ENCODE data around the gene TCF7L2. TPM values are rescaled to one million over a fixed set of nuclear protein-coding genes. Genes with fewer than 3 reads are reported as not detected.

The TCF7L2 gene
- total RNA-seq, 1 experiment from 2014 or later = 14.8 TPM

- ChIA-PET CTCF (no interaction called here), POLR2A (ENCODE audit: unreplicated experiment) (no interaction called here)
- no peak overlapping the region for H2AFZ ChIP-seq
- H4K20me1 ChIP-seq (ENCODE audit: insufficient read depth) = no peaks in the 10 kb centered on the region
- H3K4me1 ChIP-seq (replicated peaks; ENCODE audit: insufficient read depth) = peaks cover 29% of the 10 kb centered on the region
- H3K9me3 ChIP-seq (ENCODE audit: insufficient read depth, low read depth) = no peaks in the 10 kb centered on the region
- H3K27me3 ChIP-seq (ENCODE audit: insufficient read depth, low read depth) = no peaks in the 10 kb centered on the region
- H3K36me3 ChIP-seq (ENCODE audit: low read depth) = no peaks in the 10 kb centered on the region
- BruUV-seq (replicated peaks) = no TSS peak
- H3K79me2 ChIP-seq (ENCODE audit: low read depth) = no peaks in the 10 kb centered on the region
- intact Hi-C loops (cut with micrococcal nuclease; ENCODE audit: unreplicated experiment) = loop anchor here (10.0 kb wide), 1 partner anchor 98 kb away; no protein-coding TSS in a partner anchor
- peaks cover 16% of the 10 kb centered on the region; the same call in 1 of the 2 replicates for H3F3A ChIP-seq (ENCODE audit: insufficient read depth, low read depth)
- DNase-seq = no peak
- no peaks in the 10 kb centered on the region for H3K9me2 ChIP-seq (ENCODE audit: insufficient read depth)
- TF ChIP-seq CTCF (conservative IDR thresholded peaks at IDR 0.05) (no peak), EZH2 (IDR thresholded peaks at IDR 0.05; ENCODE audit: low read depth) (no peak)
- no peak overlapping the region for H3K4me3 ChIP-seq
- no peak overlapping the region for H3K4me2 ChIP-seq
- H3K27ac ChIP-seq = no peak overlapping the region
These were observed 37.6 kb upstream of the TCF7L2 start for GRCh38 chr10:112912410-112912928.

- H3K79me2 ChIP-seq (ENCODE audit: low read depth) = no peaks in the 10 kb centered on the region
- intact Hi-C loops (cut with micrococcal nuclease; ENCODE audit: unreplicated experiment) = loop anchor here (10.0 kb wide), 1 partner anchor 98 kb away; no protein-coding TSS in a partner anchor
- no peaks in the 10 kb centered on the region for H3K9me3 ChIP-seq (ENCODE audit: insufficient read depth, low read depth)
- DNase-seq = no peak
- TF ChIP-seq CTCF (conservative IDR thresholded peaks at IDR 0.05) (no peak), EZH2 (IDR thresholded peaks at IDR 0.05; ENCODE audit: low read depth) (no peak)
- H3K27me3 ChIP-seq (ENCODE audit: insufficient read depth, low read depth) = no peaks in the 10 kb centered on the region
- H3K9me2 ChIP-seq (ENCODE audit: insufficient read depth) = no peaks in the 10 kb centered on the region
- no peak overlapping the region for H2AFZ ChIP-seq
- H3K27ac ChIP-seq = no peak overlapping the region
- no peak overlapping the region for H3K4me3 ChIP-seq
- POLR2A ChIA-PET (ENCODE audit: unreplicated experiment) = no interaction called here
- CTCF ChIA-PET = no interaction called here
- H4K20me1 ChIP-seq (ENCODE audit: insufficient read depth) = no peaks in the 10 kb centered on the region
- H3K4me2 ChIP-seq = no peak overlapping the region
- peaks cover 29% of the 10 kb centered on the region for H3K4me1 ChIP-seq (replicated peaks; ENCODE audit: insufficient read depth)
- H3F3A ChIP-seq (ENCODE audit: insufficient read depth, low read depth) = peaks cover 16% of the 10 kb centered on the region; the same call in 1 of the 2 replicates
- no peaks in the 10 kb centered on the region for H3K36me3 ChIP-seq (ENCODE audit: low read depth)
- no TSS peak for BruUV-seq (replicated peaks)
These were observed 36.8 kb upstream of the TCF7L2 start for GRCh38 chr10:112913255-112913654.

GRCh38 chr10:112913661-112914287 lies 36.3 kb upstream of the TCF7L2 start:
- H3K4me2 ChIP-seq = no peak overlapping the region
- no peak overlapping the region for H3K4me3 ChIP-seq
- H3K36me3 ChIP-seq (ENCODE audit: low read depth) = no peaks in the 10 kb centered on the region
- ChIA-PET POLR2A (ENCODE audit: unreplicated experiment) (no interaction called here), CTCF (no interaction called here)
- no TSS peak for BruUV-seq (replicated peaks)
- no peak overlapping the region for H2AFZ ChIP-seq
- H3K9me3 ChIP-seq (ENCODE audit: insufficient read depth, low read depth) = no peaks in the 10 kb centered on the region
- H3K4me1 ChIP-seq (replicated peaks; ENCODE audit: insufficient read depth) = peaks cover 29% of the 10 kb centered on the region
- no peaks in the 10 kb centered on the region for H4K20me1 ChIP-seq (ENCODE audit: insufficient read depth)
- H3K9me2 ChIP-seq (ENCODE audit: insufficient read depth) = no peaks in the 10 kb centered on the region
- H3K79me2 ChIP-seq (ENCODE audit: low read depth) = no peaks in the 10 kb centered on the region
- DNase-seq = no peak
- TF ChIP-seq CTCF (conservative IDR thresholded peaks at IDR 0.05) (no peak), EZH2 (IDR thresholded peaks at IDR 0.05; ENCODE audit: low read depth) (no peak)
- H3K27ac ChIP-seq = no peak overlapping the region
- H3K27me3 ChIP-seq (ENCODE audit: insufficient read depth, low read depth) = no peaks in the 10 kb centered on the region
- peaks cover 16% of the 10 kb centered on the region; the same call in 1 of the 2 replicates for H3F3A ChIP-seq (ENCODE audit: insufficient read depth, low read depth)
- intact Hi-C loops (cut with micrococcal nuclease; ENCODE audit: unreplicated experiment) = loop anchor here (10.0 kb wide), 1 partner anchor 99 kb away; no protein-coding TSS in a partner anchor
